RWPE2 (cell line): Measurements from ENCODE around the gene ALAS1.

Source experiments
- ATAC-seq: fragments of 200-7000 bp; cut with Tn5 transposase; 3 replicates; pipeline ENCODE4 v1.9.1; 2021; ENCODE audit warnings: low read depth
- DNase-seq: peaks from one replicate; pipeline ENCODE4 v3.0.0-alpha.2; 2020; ENCODE audit warnings: low spot score
- H3K27ac ChIP-seq: fragments of 450-650 bp; 2 replicates; pipeline ENCODE4 v1.5.1; 2017; ENCODE audit warnings: mild to moderate bottlenecking; ENCODE audit not compliant: poor library complexity, severe bottlenecking
- H3K27me3 ChIP-seq: fragments of 250-450 bp; sonication (Bioruptor Pico); 2 replicates; pipeline ENCODE4 v1.5.1; 2021; ENCODE audit warnings: mild to moderate bottlenecking, moderate library complexity; ENCODE audit not compliant: insufficient read depth, poor library complexity, severe bottlenecking
- H3K36me3 ChIP-seq: fragments of 250-450 bp; sonication (Bioruptor Pico); 2 replicates; pipeline ENCODE4 v1.5.1; 2020; ENCODE audit warnings: low read depth, mild to moderate bottlenecking, moderate library complexity
- H3K4me1 ChIP-seq: fragments of 250-450 bp; sonication (Bioruptor Pico); 2 replicates; pipeline ENCODE4 v1.5.1; 2021; ENCODE audit warnings: mild to moderate bottlenecking, moderate library complexity; ENCODE audit not compliant: insufficient read depth, poor library complexity, severe bottlenecking
- H3K4me3 ChIP-seq: fragments of 250-450 bp; sonication (Bioruptor Pico); 2 replicates; pipeline ENCODE4 v1.5.1; 2021; ENCODE audit warnings: mild to moderate bottlenecking, moderate library complexity; ENCODE audit not compliant: severe bottlenecking
- H3K9me3 ChIP-seq: fragments of 250-450 bp; sonication (Bioruptor Pico); 2 replicates; pipeline ENCODE4 v1.5.1; 2021; ENCODE audit warnings: mild to moderate bottlenecking, moderate library complexity; ENCODE audit not compliant: severe bottlenecking
- CTCF ChIP-seq: fragments of 450-650 bp; IDR thresholded peaks from one replicate; pipeline ENCODE4 v1.5.1; 2017; ENCODE audit warnings: mild to moderate bottlenecking, moderate library complexity; ENCODE audit not compliant: poor library complexity, severe bottlenecking

The ALAS1 gene

GRCh38 chr3:52153389-52154096 lies 44.4 kb upstream of the ALAS1 start:
- no peaks in the 10 kb centered on the region for H3K27me3 ChIP-seq
- H3K4me1 ChIP-seq: peaks cover 11% of the 10 kb centered on the region
- no peaks in the 10 kb centered on the region for H3K9me3 ChIP-seq
- DNase-seq (no peak), ATAC-seq (peak; percentile 47)
- H3K36me3 ChIP-seq: peaks cover 15% of the 10 kb centered on the region
- H3K4me3 ChIP-seq: peak overlapping the region; percentile 53
- no peak for TF ChIP-seq CTCF
- peak overlapping the region; percentile 65 for H3K27ac ChIP-seq

GRCh38 chr3:52154135-52155094 lies 43.5 kb upstream of the ALAS1 start, which contains the start of gene POC1A:
Gene POC1A, minus strand, starts transcription at chr3:52154423. Its CDS starts 51 bp downstream, at chr3:52154372.
- Histone ChIP-seq H3K27ac (peak within 1 kb of the TSS; percentile 65), H3K4me1 (peaks cover 11% of the 10 kb centered on the region)
- no peak for TF ChIP-seq CTCF

GRCh38 chr3:52155912-52156311 lies 42.0 kb upstream of the ALAS1 start:
- no peak for TF ChIP-seq CTCF

More at GRCh38 chr3:52154135-52155094, 43.5 kb upstream of the ALAS1 start, which contains the start of gene POC1A:
- Histone ChIP-seq H3K9me3 (no peaks in the 10 kb centered on the region), H3K4me3 (peak within 1 kb of the TSS; percentile 53), H3K36me3 (peaks cover 7% of the 10 kb centered on the region), H3K27me3 (no peaks in the 10 kb centered on the region)
- DNase-seq (peak; percentile 98), ATAC-seq (peak; percentile 93)

GRCh38 chr3:52159503-52159902 lies 38.5 kb upstream of the ALAS1 start:
- H3K4me1 ChIP-seq: peaks cover 3% of the 10 kb centered on the region
- no peaks in the 10 kb centered on the region for H3K36me3 ChIP-seq
- H3K27ac ChIP-seq: no peak overlapping the region
- no peaks in the 10 kb centered on the region for H3K27me3 ChIP-seq
- H3K4me3 ChIP-seq: no peak overlapping the region
- ATAC-seq (no peak), DNase-seq (no peak)
- no peaks in the 10 kb centered on the region for H3K9me3 ChIP-seq
- TF ChIP-seq CTCF: no peak

More at GRCh38 chr3:52155912-52156311, 42.0 kb upstream of the ALAS1 start:
- H3K27me3 ChIP-seq: no peaks in the 10 kb centered on the region
- no peak overlapping the region for H3K27ac ChIP-seq
- H3K4me1 ChIP-seq: peaks cover 11% of the 10 kb centered on the region
- peaks cover 3% of the 10 kb centered on the region; the same call in 1 of the 2 replicates for H3K36me3 ChIP-seq
- no peak overlapping the region for H3K4me3 ChIP-seq
- ATAC-seq: no peak
- no peak for DNase-seq
- no peaks in the 10 kb centered on the region for H3K9me3 ChIP-seq
